ENCODE measurements around the gene MYO7A. TPM values are rescaled to one million over a fixed set of nuclear protein-coding genes. Genes with fewer than 3 reads are reported as not detected.

MYO7A gene
- total and polyA plus RNA-seq, 2 experiments from 2014 or later: 1.8 to 5.4 TPM

GRCh38 chr11:77231800-77232199 lies 103.8 kb downstream of the MYO7A start:
- no peak overlapping the region for H3K27ac ChIP-seq (ENCODE audit: low read depth)
- no peak for TF ChIP-seq REST (IDR thresholded peaks at IDR 0.05; ENCODE audit: unreplicated experiment)
- no peak for TF ChIP-seq EZH2 (IDR thresholded peaks at IDR 0.05; ENCODE audit: low read depth, unreplicated experiment)
- TF ChIP-seq POLR2AphosphoS5 (IDR thresholded peaks at IDR 0.05; ENCODE audit: low read depth): no peak
- no peak for TF ChIP-seq ZNF114 (CRISPR knock-in tag; IDR thresholded peaks at IDR 0.05)
- TF ChIP-seq CTCF (conservative IDR thresholded peaks at IDR 0.05; ENCODE audit: low read depth in 2 of 2): no peak
- TF ChIP-seq JUNB (IDR thresholded peaks at IDR 0.05; ENCODE audit: unreplicated experiment): no peak
- TF ChIP-seq ETS1 (IDR thresholded peaks at IDR 0.05): no peak
- TF ChIP-seq EZH2phosphoT487 (IDR thresholded peaks at IDR 0.05; ENCODE audit: unreplicated experiment): no peak
- TF ChIP-seq ZNF462 (CRISPR knock-in tag; IDR thresholded peaks at IDR 0.05): no peak
- no peak for TF ChIP-seq STAT1 (IDR thresholded peaks at IDR 0.05; ENCODE audit: unreplicated experiment)
- TF ChIP-seq NANOG (IDR thresholded peaks at IDR 0.05; ENCODE audit: borderline replicate concordance): no peak
- TF ChIP-seq CREB1 (CRISPR knock-in tag; IDR thresholded peaks at IDR 0.05; ENCODE audit: low read depth): no peak
- TF ChIP-seq ZNF331 (CRISPR knock-in tag; IDR thresholded peaks at IDR 0.05; ENCODE audit: low read depth): no peak
- H3K4me2 ChIP-seq: no peak overlapping the region
- peaks cover 1% of the 10 kb centered on the region for H3K27me3 Mint-ChIP-seq (ENCODE audit: insufficient read depth, low read depth, poor library complexity)
- no peaks in the 10 kb centered on the region for H3K9me3 Mint-ChIP-seq
- H3K4me1 Mint-ChIP-seq: no peaks in the 10 kb centered on the region
- no peaks in the 10 kb centered on the region for H3K27me3 ChIP-seq (ENCODE audit: insufficient read depth)
- no peaks in the 10 kb centered on the region for H3K36me3 Mint-ChIP-seq (ENCODE audit: low read depth)
- no peaks in the 10 kb centered on the region for H3K79me2 ChIP-seq (replicated peaks; ENCODE audit: insufficient read depth)
- DNase-seq (ENCODE audit: low spot score) (no peak), ATAC-seq (no peak)
- no peaks in the 10 kb centered on the region for H3F3A ChIP-seq (replicated peaks; ENCODE audit: low read depth)
- no peaks in the 10 kb centered on the region for H3K4me1 ChIP-seq (ENCODE audit: insufficient read depth)
- no peak overlapping the region for H3K4me3 ChIP-seq
- H3K27ac Mint-ChIP-seq: no peak overlapping the region
- H3K4me3 Mint-ChIP-seq: no peak overlapping the region
- H3K9me2 ChIP-seq (ENCODE audit: insufficient read depth): no peaks in the 10 kb centered on the region
- no peaks in the 10 kb centered on the region for H4K20me1 ChIP-seq (replicated peaks; ENCODE audit: insufficient read depth)
- no peaks in the 10 kb centered on the region for H3K36me3 ChIP-seq (ENCODE audit: insufficient read depth)
- no peak overlapping the region for H2AFZ ChIP-seq
